Measurements from ENCODE around the gene MAP3K20.
"Not testable (repeated sequence)": the region's sequence is repeated elsewhere in the genome, so short reads cannot be mapped to it uniquely, and the experiment has no call there.

MAP3K20 gene

GRCh38 chr2:173032032-173032431 lies 43.6 kb upstream of the MAP3K20 start:
- no peak for DNase-seq (ENCODE audit: low spot score)
- TF ChIP-seq CTCF (IDR thresholded peaks at IDR 0.05; ENCODE audit: extremely low read depth, missing control alignments) = no peak

- DNase-seq (ENCODE audit: low spot score) = no peak
- no peak for TF ChIP-seq CTCF (IDR thresholded peaks at IDR 0.05; ENCODE audit: extremely low read depth, missing control alignments)
Observed at GRCh38 chr2:173033084-173033483, 42.6 kb upstream of the MAP3K20 start.

GRCh38 chr2:173034143-173034542 lies 41.5 kb upstream of the MAP3K20 start:
- DNase-seq (ENCODE audit: low spot score) = no peak
- TF ChIP-seq CTCF (IDR thresholded peaks at IDR 0.05; ENCODE audit: extremely low read depth, missing control alignments) = no peak

- TF ChIP-seq CTCF (IDR thresholded peaks at IDR 0.05; ENCODE audit: extremely low read depth, missing control alignments) = no peak
- DNase-seq (ENCODE audit: low spot score) = no peak
Observed at GRCh38 chr2:173037245-173038120, 38.2 kb upstream of the MAP3K20 start.

- DNase-seq (ENCODE audit: low spot score) = not testable (repeated sequence)
Observed at GRCh38 chr2:173038257-173038656, 37.4 kb upstream of the MAP3K20 start.

- no peak for DNase-seq (ENCODE audit: low spot score)
- no peak for TF ChIP-seq CTCF (IDR thresholded peaks at IDR 0.05; ENCODE audit: extremely low read depth, missing control alignments)
Observed at GRCh38 chr2:173040729-173041128, 34.9 kb upstream of the MAP3K20 start.

- no peak for TF ChIP-seq CTCF (IDR thresholded peaks at IDR 0.05; ENCODE audit: extremely low read depth, missing control alignments)
- no peak for DNase-seq (ENCODE audit: low spot score)
Observed at GRCh38 chr2:173043476-173043875, 32.2 kb upstream of the MAP3K20 start.

All from GM20000 (cell line).